ENCODE results near the gene PLA2G4A.

PLA2G4A gene

GRCh38 chr1:186980400-186980799, 151.7 kb downstream of the PLA2G4A start:
- DNase-seq, result no peak

- no peak for DNase-seq
Observed at GRCh38 chr1:186982116-186982515, 153.4 kb downstream of the PLA2G4A start.

GRCh38 chr1:186983327-186983726, 154.6 kb downstream of the PLA2G4A start:
- DNase-seq, result no peak

- DNase-seq, result no peak
Observed at GRCh38 chr1:186984959-186985358, 156.2 kb downstream of the PLA2G4A start.

GRCh38 chr1:186985889-186986491, 157.2 kb downstream of the PLA2G4A start:
- peak; percentile 4 for DNase-seq

GRCh38 chr1:186987065-186987464, 158.3 kb downstream of the PLA2G4A start:
- DNase-seq, result no peak

- no peak for DNase-seq
Observed at GRCh38 chr1:186987769-186988168, 159.0 kb downstream of the PLA2G4A start.

- DNase-seq, result no peak
Observed at GRCh38 chr1:186993996-186994395, 165.2 kb downstream of the PLA2G4A start.

- no peak for DNase-seq
Observed at GRCh38 chr1:186994897-186995296, 166.1 kb downstream of the PLA2G4A start.

GRCh38 chr1:186996816-186997215, 168.1 kb downstream of the PLA2G4A start:
- no peak for DNase-seq

- DNase-seq, result no peak
Observed at GRCh38 chr1:186997877-186998276, 169.1 kb downstream of the PLA2G4A start.

GRCh38 chr1:186999506-186999905, 170.8 kb downstream of the PLA2G4A start:
- no peak for DNase-seq

- no peak for DNase-seq
Observed at GRCh38 chr1:187001198-187001889, 172.6 kb downstream of the PLA2G4A start.

- DNase-seq, result no peak
Observed at GRCh38 chr1:187003353-187003752, 174.6 kb downstream of the PLA2G4A start.

GRCh38 chr1:187006896-187007295, 178.1 kb downstream of the PLA2G4A start:
- no peak for DNase-seq

GRCh38 chr1:187009320-187009719, 180.6 kb downstream of the PLA2G4A start:
- DNase-seq, result no peak

- DNase-seq, result no peak
Observed at GRCh38 chr1:187010571-187011309, 182.0 kb downstream of the PLA2G4A start.

GRCh38 chr1:187013582-187014200, 184.9 kb downstream of the PLA2G4A start:
- no peak for DNase-seq

- DNase-seq, result no peak
Observed at GRCh38 chr1:187018291-187018690, 189.5 kb downstream of the PLA2G4A start.

GRCh38 chr1:187027253-187027652, 198.5 kb downstream of the PLA2G4A start:
- DNase-seq, result no peak

GRCh38 chr1:187032316-187032981, 203.7 kb downstream of the PLA2G4A start:
- no peak for DNase-seq

GRCh38 chr1:187032982-187033692, 204.4 kb downstream of the PLA2G4A start:
- no peak for DNase-seq
